Measurements from ENCODE around the gene REXO1.
"Not testable (repeated sequence)": the region's sequence is repeated elsewhere in the genome, so short reads cannot be mapped to it uniquely, and the experiment has no call there.

Gene REXO1

GRCh38 chr19:1876496-1877279, 28.4 kb upstream of the REXO1 start:
- not testable (repeated sequence) for DNase-seq

- DNase-seq: peak; percentile 82
Observed at GRCh38 chr19:1875646-1876495, 27.6 kb upstream of the REXO1 start.

- not testable (repeated sequence) for DNase-seq
Observed at GRCh38 chr19:1875265-1875645, 27.0 kb upstream of the REXO1 start.

GRCh38 chr19:1874554-1875185, 26.4 kb upstream of the REXO1 start:
- DNase-seq: no peak

- DNase-seq: no peak
Observed at GRCh38 chr19:1873524-1874473, 25.5 kb upstream of the REXO1 start.

GRCh38 chr19:1872807-1873523, 24.7 kb upstream of the REXO1 start:
- DNase-seq: no peak

- DNase-seq: no peak
Observed at GRCh38 chr19:1871630-1872029, 23.3 kb upstream of the REXO1 start.

- no peak for DNase-seq
Observed at GRCh38 chr19:1871140-1871597, 22.9 kb upstream of the REXO1 start.

- DNase-seq: no peak
Observed at GRCh38 chr19:1868971-1869370, 20.7 kb upstream of the REXO1 start.

GRCh38 chr19:1867349-1867724, 19.1 kb upstream of the REXO1 start:
- no peak for DNase-seq

GRCh38 chr19:1866693-1867348, 18.5 kb upstream of the REXO1 start:
- DNase-seq: no peak

GRCh38 chr19:1865172-1866010, 17.1 kb upstream of the REXO1 start:
- no peak for DNase-seq

- no peak for DNase-seq
Observed at GRCh38 chr19:1864480-1865171, 16.3 kb upstream of the REXO1 start.

- peak; percentile 92 for DNase-seq
Observed at GRCh38 chr19:1863638-1864479, 15.6 kb upstream of the REXO1 start.

- DNase-seq: no peak
Observed at GRCh38 chr19:1863328-1863637, 15.0 kb upstream of the REXO1 start, which contains the start of gene KLF16. KLF16 (minus strand) TSS chr19:1863579; CDS start chr19:1863497, 82 bp downstream.

- DNase-seq: no peak
Observed at GRCh38 chr19:1862424-1863327, 14.4 kb upstream of the REXO1 start.

GRCh38 chr19:1862068-1862423, 13.8 kb upstream of the REXO1 start:
- DNase-seq: no peak

GRCh38 chr19:1861599-1862031, 13.3 kb upstream of the REXO1 start:
- DNase-seq: no peak
